RWPE1 (cell line): ENCODE measurements around the gene STAP2.

Experiments used
- CTCF ChIA-PET: fragments of 350-600 bp; sonication (Branson Sonifier 250); formaldehyde crosslinking; extraction: SDS; loops from one replicate; lab custom pipeline; 2021; lab: Yijun Ruan, JAX
- POLR2A ChIA-PET: fragments of 400-600 bp; formaldehyde crosslinking; extraction: SDS; loops from one replicate; lab custom pipeline; 2020; ENCODE audit warnings: antibody characterized with exemption; ENCODE audit not compliant: low non-redundant PET; lab: Yijun Ruan, JAX
- DNase-seq: peaks from one replicate; pipeline ENCODE4 v3.0.0; 2012; ENCODE audit warnings: low spot score
- H3K27ac ChIP-seq: fragments of 450-650 bp; 2 replicates; pipeline ENCODE4 v1.5.1; 2017
- TF ChIP-seq, protein P1 (sequence below): fragments of 450-650 bp; conservative IDR thresholded peaks from 2 replicates; pipeline ENCODE4 v1.5.1; 2017; ENCODE audit warnings: low read depth, mild to moderate bottlenecking

Gene STAP2

DNA sequence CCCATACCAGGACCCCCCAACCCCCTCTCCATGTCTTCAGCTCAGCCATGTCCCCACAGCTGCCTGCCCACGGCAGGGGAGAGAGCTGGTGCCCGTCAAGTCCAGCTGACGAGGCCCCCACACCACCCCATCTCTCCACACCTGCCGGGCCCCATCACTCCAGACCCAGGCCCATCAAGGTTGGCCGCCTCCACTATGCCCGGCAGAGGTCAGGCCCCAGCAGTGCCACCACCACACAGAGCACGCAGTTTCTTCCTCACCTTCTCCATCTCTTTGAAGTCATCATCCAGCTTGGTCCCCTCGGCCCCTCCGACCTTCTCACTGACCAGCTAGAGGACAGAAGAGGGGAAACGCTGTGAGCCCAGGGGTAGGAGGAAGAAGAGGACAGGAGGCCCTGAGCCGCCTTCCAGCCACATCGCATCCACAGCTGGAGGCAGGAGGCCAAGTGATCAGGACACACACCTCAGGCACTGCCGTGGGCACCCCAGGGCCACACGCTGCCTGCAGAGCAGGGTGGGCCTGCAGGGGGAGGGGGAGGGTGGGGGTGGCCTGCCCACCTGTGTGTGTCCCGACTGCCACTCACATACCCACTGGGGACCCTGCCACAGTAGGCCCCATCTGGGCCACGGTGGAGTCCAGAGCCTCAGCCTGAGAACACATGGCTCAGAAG lies 28.2 kb upstream of the STAP2 start:
- POLR2A ChIA-PET = no interaction called here

DNA sequence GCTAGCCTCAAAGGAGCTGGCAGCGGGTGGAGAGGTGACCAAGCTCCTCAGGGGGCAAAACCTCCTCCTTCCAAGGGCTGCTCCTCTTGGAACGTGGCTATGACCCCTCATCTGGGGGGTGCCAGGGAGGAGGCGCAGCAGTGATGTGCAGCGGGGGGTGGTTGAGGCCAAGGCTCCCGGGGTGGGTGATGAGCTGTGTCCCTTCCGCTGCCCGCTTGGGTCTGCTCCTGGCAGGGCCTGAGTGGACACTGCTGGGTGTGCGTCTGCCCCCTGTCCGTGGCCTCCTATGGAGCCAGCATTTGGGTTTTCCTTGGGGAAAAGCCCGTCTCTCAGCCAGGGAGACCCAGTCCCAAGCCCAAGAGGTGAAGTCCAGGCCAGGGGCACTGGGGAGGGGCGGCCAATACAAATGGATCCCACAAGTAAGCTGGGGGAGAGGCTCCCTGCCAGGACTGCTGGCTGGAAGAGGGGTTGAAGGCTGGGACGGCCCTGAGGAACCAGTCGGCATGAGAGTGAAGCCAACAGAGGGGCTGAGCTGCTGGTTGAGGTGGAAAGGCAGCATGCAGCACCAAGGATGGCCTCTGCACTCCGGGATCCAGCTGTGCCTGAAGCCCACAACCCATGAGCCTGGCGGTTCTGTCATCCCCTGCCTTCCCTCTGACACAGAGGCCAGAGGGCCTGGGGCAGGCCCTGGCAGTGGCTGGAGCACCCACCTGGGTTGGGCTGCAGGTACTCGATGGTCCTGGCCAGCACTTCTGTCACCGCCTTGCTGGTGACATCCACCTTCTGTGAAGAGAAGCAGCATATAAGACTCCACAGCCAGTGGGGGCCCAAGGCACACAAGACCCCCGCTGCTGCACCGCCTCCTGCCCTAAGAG lies 27.4 kb upstream of the STAP2 start:
- ChIA-PET CTCF (interaction anchor here (0.6 to 1.4 kb wide), 4 partner anchors 26 to 270 kb away, joined by 3 to 4 read pairs (median 3); no protein-coding TSS in a partner anchor), POLR2A (no interaction called here)
- peak overlapping the region; percentile 99 for H3K27ac ChIP-seq
- TF ChIP-seq, protein P1, sequence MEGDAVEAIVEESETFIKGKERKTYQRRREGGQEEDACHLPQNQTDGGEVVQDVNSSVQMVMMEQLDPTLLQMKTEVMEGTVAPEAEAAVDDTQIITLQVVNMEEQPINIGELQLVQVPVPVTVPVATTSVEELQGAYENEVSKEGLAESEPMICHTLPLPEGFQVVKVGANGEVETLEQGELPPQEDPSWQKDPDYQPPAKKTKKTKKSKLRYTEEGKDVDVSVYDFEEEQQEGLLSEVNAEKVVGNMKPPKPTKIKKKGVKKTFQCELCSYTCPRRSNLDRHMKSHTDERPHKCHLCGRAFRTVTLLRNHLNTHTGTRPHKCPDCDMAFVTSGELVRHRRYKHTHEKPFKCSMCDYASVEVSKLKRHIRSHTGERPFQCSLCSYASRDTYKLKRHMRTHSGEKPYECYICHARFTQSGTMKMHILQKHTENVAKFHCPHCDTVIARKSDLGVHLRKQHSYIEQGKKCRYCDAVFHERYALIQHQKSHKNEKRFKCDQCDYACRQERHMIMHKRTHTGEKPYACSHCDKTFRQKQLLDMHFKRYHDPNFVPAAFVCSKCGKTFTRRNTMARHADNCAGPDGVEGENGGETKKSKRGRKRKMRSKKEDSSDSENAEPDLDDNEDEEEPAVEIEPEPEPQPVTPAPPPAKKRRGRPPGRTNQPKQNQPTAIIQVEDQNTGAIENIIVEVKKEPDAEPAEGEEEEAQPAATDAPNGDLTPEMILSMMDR = no peak
- no peak for DNase-seq

More for the DNA sequence above, 28.2 kb upstream of the STAP2 start:
- TF ChIP-seq, protein P1 = no peak
- DNase-seq = no peak
- CTCF ChIA-PET = interaction anchor here (1.1 kb wide), 1 partner anchor 25 kb away, joined by 3 read pairs; no protein-coding TSS in a partner anchor
- peak overlapping the region; percentile 99 for H3K27ac ChIP-seq

DNA sequence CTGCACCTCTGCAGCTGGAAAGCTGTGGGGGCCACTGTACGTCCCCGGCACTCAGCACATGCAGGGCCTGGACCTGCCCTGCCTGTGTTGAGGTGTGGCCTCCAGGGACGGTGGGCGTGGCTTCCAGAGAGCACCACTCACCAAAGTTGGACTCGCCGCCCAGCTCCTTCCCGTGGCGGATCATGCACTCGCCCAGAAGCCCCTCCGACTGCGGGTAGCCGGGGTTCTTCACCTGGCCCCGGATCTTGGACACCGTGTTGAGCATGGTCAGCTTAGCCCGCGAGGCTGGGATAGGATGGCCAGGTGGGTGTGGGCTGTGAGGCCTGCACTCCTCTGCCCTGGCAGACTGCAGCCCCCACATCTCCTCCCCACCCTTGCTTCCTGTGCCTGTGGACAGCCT lies 26.7 kb upstream of the STAP2 start:
- no peak for DNase-seq
- TF ChIP-seq, protein P1 = no peak
- H3K27ac ChIP-seq = peak overlapping the region; percentile 99
- ChIA-PET POLR2A (no interaction called here), CTCF (interaction anchor here (0.6 to 1.4 kb wide), 2 partner anchors 128 to 271 kb away, joined by 3 to 4 read pairs; no protein-coding TSS in a partner anchor)

DNA sequence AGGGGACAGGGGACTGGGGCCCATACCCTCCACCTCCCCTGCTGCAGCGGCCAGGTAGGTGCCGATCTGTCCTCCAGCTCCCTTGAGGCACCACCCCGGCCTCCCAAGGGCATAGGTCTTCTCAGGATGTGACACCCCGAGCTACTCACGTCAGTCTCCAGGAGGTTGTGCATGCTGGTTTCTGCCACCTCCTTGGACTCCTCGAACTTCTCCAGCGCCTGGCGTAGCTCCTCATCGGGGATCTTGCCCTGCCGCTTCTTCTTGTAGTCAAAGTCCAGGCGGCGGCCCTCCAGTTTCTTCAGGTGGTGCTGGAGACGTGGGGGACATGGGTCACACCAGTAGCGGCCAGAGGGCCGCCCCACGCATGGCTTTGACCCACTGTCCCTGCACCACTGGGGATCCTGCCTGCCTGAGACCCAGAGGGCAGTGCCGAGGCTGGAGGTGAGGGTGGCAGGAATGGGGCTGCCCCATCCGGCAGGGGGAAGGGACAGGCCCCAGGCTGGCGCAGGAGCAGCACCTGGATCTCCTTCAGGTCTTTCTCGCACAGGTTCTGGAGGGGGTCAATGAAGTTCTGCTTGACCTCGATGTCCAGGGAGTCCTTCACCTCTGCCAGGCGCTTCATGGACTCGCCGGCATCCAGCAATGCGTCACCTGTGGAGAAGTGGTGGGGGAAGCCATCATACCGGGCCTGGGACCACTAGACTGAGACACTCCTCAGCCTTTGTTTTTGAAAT lies 25.1 kb upstream of the STAP2 start:
- ChIA-PET POLR2A (no interaction called here), CTCF (interaction anchor here (1.2 to 1.8 kb wide), 3 partner anchors 11 to 36 kb away, joined by 4 to 9 read pairs (median 6); partner anchors contain the start of gene SH3GL1)
- TF ChIP-seq, protein P1 = no peak
- no peak for DNase-seq
- H3K27ac ChIP-seq = peak overlapping the region; percentile 51

DNA sequence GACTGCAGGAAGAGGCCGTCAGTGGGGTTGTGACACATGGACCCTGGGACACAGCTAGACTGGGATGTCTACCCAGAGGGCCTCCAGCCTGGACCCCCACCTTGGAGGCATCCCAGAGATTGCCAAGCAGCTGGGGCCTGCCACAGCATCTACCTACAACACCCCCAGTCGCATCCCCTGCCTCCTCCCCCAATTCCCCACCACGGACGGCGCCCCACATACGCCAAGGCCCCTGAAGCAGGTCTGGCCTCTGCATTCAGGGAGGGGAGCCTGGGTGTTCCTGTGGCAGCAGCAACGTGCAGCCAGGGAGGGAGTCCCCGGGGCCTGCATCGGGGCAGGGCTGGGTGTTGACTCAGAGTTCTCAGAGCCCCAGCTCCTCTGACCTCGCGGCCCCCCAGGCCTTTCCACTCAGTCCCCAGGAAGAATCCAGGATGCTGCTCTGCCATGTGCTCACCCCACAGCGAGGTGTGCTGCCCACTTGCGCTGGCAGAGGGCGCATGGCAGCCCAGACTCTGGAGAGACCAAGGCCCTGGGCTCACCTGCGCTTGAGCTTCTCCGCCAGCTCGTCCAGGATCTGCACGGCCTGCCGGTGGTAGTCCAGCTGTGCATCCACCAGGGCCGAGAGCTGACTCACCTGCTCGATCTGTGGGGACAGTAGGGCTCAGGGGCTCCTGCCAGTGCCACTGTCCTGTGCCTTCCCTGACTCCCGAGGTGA lies 24.4 kb upstream of the STAP2 start:
- CTCF ChIA-PET = interaction anchor here (1.2 to 1.8 kb wide), 3 partner anchors 10 to 37 kb away, joined by 4 to 9 read pairs (median 6); partner anchors contain the start of gene SH3GL1
- TF ChIP-seq, protein P1 = peak; percentile 33; the same call in 1 of the 2 replicates
- DNase-seq = no peak
- POLR2A ChIA-PET = no interaction called here
- H3K27ac ChIP-seq = peak overlapping the region; percentile 51
